Measurements from ENCODE around the gene UNC13C.

Gene UNC13C

GRCh38 chr15:54504695-54505094, 526.5 kb downstream of the UNC13C start:
- no peak for DNase-seq

GRCh38 chr15:54506977-54507524, 528.8 kb downstream of the UNC13C start:
- no peak for DNase-seq

- DNase-seq: no peak
Measured at GRCh38 chr15:54514601-54515000, 536.4 kb downstream of the UNC13C start.

- DNase-seq: no peak
Measured at GRCh38 chr15:54515664-54516582, 537.7 kb downstream of the UNC13C start.

GRCh38 chr15:54517366-54517765, 539.1 kb downstream of the UNC13C start:
- no peak for DNase-seq

GRCh38 chr15:54518156-54518882, 540.1 kb downstream of the UNC13C start:
- no peak for DNase-seq

- no peak for DNase-seq
Measured at GRCh38 chr15:54519577-54519976, 541.3 kb downstream of the UNC13C start.

- no peak for DNase-seq
Measured at GRCh38 chr15:54520616-54521015, 542.4 kb downstream of the UNC13C start.

GRCh38 chr15:54521206-54521605, 543.0 kb downstream of the UNC13C start:
- no peak for DNase-seq

- no peak for DNase-seq
Measured at GRCh38 chr15:54528021-54528420, 549.8 kb downstream of the UNC13C start.

- no peak for DNase-seq
Measured at GRCh38 chr15:54540721-54541120, 562.5 kb downstream of the UNC13C start.

GRCh38 chr15:54547491-54547890, 569.2 kb downstream of the UNC13C start:
- no peak for DNase-seq

GRCh38 chr15:54550954-54551353, 572.7 kb downstream of the UNC13C start:
- no peak for DNase-seq

- DNase-seq: no peak
Measured at GRCh38 chr15:54556231-54556630, 578.0 kb downstream of the UNC13C start.

- DNase-seq: no peak
Measured at GRCh38 chr15:54559405-54560069, 581.3 kb downstream of the UNC13C start.

- DNase-seq: no peak
Measured at GRCh38 chr15:54560417-54560816, 582.2 kb downstream of the UNC13C start.

- no peak for DNase-seq
Measured at GRCh38 chr15:54564166-54564565, 585.9 kb downstream of the UNC13C start.

- no peak for DNase-seq
Measured at GRCh38 chr15:54566654-54567053, 588.4 kb downstream of the UNC13C start.

- no peak for DNase-seq
Measured at GRCh38 chr15:54567408-54568035, 589.3 kb downstream of the UNC13C start.

- no peak for DNase-seq
Measured at GRCh38 chr15:54568381-54568780, 590.1 kb downstream of the UNC13C start.

GRCh38 chr15:54571576-54571975, 593.3 kb downstream of the UNC13C start:
- DNase-seq: no peak

GRCh38 chr15:54575586-54575985, 597.3 kb downstream of the UNC13C start:
- DNase-seq: no peak

Data from NCI-H1092 (cell line).